Stimulated activated CD8-positive, alpha-beta memory T cell treated with anti-CD3 and anti-CD28 coated beads, Interleukin-12 subunit alpha, Interleukin-12 subunit beta, amount 100 ng/mL, for 1 hour (primary cell): ENCODE measurements around the gene SNTG2.

Experiments used
- DNase-seq: peaks from one replicate; pipeline ENCODE4 v3.0.0-alpha.2; 2020; ENCODE audit warnings: low read depth

The SNTG2 gene

DNA sequence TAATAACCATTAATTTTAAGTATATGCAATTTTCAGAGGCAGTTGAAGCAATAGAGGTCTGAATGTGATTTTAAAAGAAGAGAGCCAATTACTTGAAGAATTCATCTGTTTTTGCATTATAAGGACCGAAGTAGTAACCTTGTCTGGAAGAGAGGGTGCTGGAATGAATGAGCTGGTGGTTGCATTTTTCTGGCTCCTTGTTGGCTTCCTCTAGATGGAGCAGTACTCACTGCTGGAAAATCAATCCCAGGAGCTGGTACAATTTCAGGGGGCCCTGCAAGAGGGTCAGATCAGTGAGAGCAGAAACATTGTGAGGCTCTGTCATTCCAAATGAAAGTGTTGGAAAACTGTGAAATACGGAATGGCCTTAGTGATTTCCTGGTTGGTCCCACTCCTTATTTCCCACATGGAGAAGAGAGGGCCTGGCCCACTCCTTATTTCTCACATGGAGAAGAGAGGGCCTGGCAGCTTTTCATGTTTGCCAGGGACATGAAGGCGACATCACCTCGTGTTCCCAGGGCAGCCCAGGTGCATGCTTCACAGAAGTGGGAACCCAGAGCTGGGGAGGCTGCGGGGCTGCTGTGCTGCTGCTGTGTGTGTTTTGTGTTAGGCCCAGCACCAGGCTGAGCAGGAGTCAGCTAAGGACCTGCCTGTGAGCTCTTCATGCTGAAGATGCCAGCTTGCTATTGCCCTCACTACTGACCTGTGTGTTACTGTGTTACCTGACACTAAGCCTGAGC is 197.4 kb downstream of the SNTG2 start:
- no peak for DNase-seq

DNA sequence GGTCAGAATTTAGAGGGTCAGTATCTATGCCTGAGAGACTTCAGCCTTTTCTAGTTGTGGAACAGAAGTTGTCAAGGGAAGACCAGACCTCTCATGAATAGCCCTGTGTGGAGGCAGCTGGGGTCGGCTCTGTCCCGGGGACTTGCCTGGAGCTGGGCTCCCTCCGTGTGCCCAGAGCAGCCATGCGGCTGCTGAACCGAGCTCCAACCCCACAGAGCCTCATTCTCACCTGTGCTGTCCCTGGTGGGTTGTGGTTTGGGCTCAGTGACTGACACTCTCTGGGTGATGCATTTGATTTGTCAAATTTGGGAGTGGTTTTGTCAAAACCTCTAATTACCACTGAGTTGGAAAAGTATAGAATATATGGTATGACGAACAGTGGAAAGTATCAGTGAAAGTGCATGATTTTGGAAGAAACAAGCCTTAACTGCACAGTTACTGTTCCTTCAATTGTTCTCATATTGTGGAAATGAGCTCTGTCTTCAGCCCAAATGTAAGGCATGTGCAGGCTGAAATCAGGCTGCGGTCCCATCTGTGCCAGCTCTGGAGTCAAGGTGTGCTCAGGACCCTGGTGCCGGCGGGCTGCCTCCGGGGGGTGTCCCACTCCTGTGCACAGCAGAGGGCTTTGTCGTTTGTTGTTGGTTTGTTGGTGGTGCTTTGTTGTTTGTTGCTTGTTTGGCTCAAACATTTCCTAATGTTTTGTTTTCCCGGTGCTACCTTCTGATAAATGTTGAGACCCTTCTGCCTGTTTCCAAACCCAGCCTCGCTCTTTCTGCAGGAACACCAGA is 200.3 kb downstream of the SNTG2 start:
- DNase-seq: no peak

DNA sequence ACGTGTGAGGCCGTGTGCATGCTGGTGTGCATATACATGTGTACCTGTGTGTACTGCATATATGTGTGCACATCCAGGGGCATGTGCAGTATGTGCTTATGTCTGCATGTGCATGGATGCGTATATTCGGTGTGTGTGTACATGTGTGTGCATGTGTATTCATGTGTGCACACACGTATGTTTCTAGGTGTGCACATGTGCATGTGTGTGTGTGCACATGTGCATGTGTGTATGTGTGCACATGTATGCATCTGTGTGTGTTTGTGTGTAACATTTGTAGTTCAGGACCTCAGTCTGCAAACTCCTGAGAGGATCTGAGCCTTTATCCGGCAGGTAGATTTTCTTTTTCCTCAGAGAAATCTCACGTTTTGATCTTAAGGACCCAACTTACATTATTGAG is 201.7 kb downstream of the SNTG2 start:
- DNase-seq: no peak

DNA sequence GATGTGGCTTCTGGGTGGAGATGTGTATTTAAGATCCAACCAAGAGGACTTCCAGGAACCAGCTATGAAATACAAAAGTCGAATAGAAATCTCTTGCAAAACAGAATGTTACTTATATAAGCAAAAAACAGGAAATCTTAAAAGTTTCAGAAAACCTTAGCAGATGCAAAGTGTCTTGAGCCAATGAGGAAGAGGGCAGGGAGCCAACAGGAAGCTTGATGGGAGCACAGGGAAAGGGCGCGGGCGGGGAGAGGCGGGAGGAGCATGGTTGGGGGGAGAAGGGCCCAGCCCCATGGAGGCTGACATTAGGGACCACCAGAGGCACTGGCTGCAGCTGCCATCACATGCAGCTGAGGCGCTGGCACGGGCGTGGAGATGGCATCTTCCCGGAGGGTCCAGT is 203.3 kb downstream of the SNTG2 start:
- DNase-seq: no peak

DNA sequence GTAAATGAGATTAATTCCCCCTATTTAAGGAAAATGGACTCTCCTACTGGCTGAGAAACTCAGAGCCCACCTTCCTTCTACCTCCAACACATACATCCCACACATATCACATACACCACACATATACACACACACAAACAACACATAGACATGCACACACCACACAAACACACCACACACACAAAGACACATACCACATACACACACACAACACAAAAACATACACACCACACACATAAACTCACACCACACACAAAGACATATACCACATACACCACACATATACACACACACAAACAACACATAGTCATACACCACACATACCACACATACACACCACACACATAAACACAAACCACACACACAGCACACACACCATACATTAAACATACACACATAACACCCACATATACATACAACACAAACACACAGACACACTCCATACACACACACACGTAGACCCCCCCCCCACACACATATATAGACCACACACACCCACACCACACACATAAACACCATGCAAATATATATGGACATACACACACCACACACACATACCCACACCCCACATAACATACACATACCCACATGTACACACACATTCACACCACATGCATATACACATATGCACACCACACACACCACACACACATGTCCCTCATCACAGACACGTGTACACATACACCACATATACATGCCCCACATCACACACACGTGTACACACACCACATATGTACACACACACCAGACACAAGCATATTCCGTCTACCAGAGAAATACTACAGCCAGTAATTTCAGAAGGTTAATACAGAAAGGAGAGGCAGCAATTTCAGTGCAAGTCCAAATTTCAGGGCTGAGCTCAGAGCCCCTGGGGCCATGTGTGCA is 204.3 kb downstream of the SNTG2 start:
- DNase-seq: no peak

DNA sequence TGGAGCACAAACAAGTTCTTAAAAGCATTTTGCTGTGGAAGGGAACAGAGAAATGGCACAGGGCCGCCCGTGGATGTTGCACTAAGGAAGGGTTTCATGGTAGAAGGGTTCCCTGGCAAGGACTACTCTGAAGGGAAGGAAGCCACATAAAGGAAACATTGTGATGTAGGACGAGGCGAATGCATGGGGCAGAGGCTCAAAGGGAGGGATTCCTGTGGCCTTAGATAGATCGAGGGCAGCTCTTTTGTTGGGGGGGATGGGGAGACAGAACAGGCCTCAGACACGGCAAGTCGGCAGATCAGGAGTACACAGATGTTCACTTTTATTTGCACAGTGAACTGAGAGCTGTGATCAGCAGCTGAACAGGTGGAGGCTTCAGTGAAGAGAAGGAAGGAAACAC is 205.4 kb downstream of the SNTG2 start:
- DNase-seq: no peak

DNA sequence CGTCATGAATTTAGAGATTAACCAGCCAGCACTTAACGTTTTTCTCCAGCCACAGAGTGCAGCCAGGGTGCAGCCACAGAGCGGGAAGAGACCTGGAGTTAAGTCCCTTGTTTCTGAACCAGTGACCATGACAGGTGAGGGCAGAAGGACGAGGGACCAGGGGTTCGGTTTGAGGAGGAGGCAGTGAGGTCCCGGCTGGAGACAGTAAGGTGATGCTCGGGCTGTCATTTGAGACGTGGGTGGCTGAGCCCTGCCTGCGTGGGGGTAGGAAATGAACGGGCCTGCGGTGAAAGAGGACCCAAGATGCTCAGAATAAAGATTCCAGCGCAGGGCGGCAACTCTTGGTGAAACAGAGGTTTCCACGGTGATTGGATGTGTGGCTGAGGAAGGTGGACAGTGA is 205.9 kb downstream of the SNTG2 start:
- DNase-seq: no peak

DNA sequence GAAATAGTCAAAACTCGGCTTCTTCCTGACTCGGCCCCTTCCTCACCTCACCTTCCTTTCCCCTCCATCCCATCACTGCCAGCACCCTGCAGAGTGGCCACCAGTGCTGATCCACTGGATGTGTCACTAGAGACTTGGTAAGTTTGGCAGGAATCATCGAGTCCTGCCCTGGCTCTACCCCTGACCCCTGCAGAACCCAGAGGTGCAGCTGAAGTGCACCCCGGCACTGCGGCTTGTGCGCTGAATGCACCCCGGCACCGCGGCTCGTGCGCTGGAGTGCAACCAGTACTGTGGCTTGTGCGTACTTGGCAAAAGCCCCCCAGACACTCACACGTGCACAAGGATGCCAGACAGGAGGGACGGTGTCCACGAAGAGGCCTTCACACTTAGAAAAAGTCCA is 206.5 kb downstream of the SNTG2 start:
- DNase-seq: no peak

DNA sequence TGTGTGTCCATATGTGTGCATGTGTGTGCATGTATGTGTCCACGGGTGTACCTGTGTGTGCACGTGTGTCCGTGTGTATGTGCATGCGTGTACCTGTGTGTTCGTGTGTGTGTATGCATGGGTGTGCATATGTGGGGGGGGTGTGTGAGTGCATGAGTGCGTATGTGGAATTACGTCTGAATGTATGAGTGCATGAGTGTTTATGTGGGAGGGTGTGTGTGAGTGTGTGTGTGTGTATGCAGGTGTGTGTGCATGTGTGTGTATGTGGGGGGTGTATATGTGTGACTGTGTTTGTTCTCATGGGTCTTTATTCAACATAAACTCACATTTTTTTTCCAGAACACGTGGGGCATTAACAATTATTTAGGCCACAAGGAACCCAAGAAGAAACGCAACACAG is 208.4 kb downstream of the SNTG2 start:
- DNase-seq: no peak

DNA sequence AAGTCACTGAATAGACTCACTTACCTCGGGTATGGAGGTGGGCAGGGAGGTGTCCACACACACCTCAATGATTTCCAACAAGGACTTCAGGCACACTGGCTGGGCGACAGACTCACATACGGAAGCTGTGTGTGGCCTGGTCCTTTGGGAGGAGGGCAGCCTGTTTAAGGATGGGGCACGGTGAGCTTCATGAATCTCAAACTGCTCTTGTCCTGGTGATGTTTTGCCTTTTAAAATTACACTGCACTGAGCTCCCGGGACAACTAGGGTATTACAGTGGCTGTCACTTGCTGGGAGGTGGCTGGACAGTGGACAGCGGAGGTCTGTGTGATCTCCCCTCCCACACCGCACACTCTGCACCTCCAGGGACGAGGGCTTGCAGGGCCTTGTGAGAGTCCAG is 211.6 kb downstream of the SNTG2 start:
- no peak for DNase-seq

DNA sequence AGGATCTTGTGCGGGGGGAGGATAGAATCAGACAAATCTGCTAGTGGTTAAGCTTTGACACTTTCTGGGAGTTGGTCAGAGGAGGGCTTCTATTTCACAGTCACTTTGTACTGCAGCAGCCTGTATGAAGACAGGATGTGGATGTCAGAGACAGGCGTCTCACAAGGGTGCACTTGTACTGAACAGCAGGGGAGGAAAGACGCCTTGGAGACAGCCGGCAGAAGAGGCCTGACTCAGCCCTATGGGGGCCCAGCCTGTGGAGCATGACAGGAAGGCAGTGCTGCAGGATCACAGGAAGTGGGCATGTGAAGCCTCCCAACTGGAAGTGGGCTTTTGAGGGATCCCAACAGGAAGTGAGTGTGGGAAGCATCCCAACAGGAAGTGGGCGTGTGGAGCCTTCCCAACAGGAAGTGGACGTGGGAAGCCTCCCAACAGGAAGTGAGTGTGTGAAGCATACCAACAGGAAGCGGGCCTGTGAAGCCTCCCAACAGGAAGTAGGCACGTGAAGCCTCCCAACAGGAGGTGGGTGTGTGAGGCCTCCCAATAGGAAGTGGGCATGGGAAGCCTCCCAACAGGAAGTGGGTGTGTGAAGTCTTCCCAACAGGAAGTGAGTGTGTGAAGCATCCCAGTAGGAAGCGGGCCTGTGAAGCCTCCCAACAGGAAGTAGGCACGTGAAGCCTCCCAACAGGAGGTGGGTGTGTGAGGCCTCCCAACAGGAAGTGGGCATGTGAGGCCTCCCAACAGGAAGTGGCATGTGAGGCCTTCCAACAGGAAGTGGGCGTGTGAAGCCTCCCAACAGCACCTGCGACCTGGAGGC is 212.3 kb downstream of the SNTG2 start:
- DNase-seq: no peak

DNA sequence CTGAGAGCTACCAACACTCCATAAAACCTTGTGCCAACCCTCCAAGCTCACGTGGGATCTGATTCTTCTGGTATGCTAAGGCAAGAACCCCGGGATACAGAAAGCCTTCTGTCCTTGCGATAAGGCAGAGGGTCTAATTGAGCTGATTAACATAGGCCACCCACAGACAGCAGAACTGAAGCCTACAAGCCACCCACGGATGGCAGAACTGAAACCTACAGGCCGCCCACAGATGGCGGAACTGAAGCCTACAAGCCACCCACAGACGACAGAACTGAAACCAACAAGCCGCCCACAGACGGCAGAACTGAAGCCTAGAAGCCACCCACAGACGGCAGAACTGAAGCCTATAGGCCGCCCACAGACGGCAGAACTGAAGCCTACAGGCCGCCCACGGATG is 216.3 kb downstream of the SNTG2 start:
- DNase-seq: no peak

DNA sequence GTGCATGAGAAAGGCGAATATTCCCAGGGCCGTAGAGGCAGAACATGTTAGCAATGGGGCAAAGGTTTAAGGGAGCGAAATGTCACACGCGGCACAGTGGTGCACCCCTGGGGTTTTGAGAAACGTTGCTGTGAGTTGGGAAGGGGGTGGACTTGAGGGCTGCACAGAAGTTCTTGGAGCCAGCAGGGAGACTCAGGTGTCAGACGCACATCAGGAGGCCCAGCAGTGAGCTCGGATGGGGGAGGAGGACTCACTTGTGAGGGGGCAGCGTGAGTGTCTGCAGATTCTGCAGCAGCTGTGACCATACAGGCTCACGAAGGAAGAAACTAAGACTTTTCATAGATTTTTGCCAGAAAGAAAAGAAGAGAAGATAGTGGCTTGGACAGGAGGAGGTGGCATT is 218.2 kb downstream of the SNTG2 start:
- DNase-seq: no peak

DNA sequence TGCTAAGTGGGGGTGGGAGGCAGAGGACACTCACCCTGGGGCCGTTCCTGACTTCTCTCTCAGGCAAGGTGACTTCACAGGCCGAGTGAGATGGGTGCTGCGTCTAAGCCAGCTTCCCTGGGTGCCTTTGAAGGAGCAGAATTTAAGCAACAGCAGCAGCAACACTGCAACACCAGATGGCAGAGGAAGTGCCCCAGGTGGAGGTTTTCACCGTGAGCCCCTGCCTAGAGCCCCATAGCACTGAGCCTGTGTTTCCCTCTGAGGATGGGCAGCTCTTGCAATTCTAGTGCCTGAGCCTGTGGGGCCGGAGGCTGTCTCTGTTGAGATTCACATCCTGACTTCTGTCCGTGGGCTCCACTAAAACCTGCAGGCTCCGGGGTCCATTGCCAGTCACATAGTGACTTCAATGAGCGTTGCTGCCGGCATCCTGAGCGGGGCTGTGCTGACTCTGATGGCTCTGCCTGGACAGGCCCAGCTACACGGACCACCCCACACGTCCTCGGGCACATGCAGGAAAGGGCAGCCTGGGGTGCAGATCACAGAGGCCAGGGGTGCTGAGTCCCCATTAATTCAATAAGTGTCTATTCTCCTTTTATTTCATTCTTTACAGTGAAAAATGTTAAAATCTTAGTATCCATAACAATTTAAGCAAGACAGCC is 218.8 kb downstream of the SNTG2 start:
- no peak for DNase-seq

DNA sequence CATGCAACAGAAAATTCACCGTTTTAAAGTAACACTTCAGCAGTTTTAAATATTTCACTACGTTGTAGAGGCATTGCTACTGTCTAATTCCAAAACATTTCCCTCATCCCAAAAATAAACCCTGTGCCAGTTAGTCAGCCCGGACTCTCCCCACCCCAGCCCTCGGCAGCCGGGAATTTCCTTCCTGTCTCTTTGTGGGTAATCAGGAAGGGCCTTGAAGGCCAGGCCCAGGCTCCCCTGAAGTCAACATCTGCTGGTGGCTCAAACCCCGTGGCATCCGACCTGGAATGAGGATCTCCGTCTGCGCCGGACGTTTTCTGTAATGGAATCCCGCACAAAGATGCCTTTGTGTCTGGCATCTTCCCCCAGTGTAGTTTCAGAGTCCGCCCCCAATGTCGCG is 219.6 kb downstream of the SNTG2 start:
- no peak for DNase-seq

DNA sequence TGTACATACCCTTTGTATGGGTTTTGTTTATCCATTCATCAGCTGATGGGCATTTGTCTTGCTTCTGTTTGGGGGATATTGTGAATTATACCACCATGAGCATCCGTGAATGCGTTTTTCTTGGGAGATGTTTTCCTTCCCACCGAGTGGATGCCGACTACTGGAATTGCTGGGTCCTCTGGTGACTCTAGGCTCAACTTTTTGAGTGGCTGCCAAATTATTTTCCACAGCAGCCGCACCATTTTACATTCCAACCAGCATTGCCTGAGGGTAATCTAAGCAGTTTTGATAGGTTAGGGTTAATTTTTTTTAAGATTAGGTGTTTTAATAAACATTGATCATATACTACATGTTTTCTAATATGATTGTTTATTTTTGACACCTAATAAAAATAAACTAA is 220.1 kb downstream of the SNTG2 start:
- no peak for DNase-seq

DNA sequence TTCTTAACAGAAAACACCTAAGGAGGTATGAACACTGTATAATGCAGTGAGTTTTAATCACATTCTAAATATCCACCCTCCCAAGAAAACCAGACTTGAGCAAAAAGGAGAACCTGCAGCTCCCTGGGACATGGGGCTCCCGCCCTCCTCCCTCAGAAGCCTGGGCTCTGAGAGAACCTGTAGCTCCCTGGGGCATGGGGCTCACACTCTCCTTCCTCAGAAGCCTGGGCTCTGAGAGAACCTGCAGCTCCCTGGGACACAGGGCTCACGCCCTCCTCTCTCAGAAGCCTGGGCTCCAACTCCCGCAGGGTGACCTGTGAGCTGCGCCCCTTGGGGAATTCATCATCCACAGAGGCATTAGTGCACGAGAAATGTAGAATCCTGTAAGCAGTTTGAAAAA is 222.9 kb downstream of the SNTG2 start:
- DNase-seq: no peak

DNA sequence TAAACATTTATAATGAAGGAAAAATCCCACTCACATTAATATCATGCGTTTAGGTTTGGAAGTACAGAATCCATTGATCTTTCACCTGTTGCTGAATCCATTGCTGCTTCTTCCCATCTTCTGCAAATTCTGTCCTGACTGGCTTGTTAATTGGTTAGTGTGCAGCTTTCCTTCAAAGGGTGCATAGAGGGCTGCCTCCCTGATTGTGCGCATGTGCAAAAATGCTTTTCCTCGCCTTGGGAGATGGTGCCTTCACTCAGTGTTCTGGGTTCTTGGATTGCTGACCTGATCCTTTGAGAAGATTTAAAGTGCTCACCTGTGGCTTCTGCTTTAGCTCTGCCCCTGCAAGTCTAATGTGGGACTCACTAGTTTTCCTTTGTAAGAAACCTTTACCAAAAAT is 231.2 kb downstream of the SNTG2 start:
- DNase-seq: no peak

DNA sequence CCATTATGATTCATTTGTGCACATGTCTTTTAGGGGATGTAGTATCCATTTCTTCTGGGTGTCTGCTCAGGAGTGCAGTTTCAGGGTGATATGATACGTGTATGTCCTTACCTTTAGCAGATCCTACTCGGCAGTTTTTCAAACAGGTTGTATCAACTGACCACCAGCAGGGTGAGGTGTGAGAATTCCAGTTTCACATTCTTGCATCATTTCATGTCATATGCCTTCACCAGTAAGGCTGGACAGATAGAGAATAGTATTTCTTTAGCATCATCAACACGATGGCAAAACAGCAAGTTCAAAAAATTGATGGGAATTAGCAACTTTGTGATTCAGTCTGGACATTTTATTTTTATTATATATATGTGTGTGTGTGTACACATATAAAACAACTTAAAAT is 232.7 kb downstream of the SNTG2 start:
- no peak for DNase-seq

DNA sequence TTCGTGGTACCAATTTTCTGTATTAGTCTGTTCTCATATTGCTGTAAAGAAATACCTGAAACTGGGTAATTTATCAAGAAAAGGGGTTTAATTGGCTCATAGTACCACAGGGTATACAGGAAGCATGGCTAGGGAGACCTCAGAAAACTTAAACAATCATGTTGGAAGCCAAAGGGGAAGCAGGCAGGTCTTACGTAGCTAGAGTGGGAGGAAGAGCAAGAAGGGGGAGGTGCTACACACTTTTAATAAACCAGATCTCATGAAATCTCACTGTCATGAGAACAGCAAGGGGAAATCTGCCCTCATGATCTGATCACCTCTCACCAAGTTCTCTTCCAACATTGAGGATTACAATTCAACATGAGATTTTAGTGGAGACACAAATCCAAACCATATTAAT is 235.8 kb downstream of the SNTG2 start:
- DNase-seq: no peak

DNA sequence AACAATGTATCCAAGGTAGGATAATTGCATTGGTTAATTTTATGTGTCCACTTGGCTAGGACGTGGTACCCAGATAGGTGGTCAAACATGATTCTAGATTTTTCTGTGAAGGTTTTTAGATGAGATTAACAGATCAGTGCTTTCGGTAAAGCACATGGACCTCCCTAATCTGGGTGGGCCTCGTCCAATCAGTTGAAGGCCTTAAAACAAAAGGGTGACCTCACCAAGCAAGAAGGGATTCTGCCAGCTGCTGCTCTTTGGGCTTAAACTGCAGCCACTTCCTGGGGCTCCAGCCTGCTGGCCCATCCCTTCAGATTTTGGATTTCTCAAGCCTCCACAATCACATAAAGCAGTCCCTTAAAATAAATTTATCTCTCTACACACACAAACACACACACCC is 236.5 kb downstream of the SNTG2 start:
- no peak for DNase-seq
